Measurements from ENCODE around the gene CRB1.
"Not testable (repeated sequence)": the region's sequence is repeated elsewhere in the genome, so short reads cannot be mapped to it uniquely, and the experiment has no call there.

The CRB1 gene

DNA sequence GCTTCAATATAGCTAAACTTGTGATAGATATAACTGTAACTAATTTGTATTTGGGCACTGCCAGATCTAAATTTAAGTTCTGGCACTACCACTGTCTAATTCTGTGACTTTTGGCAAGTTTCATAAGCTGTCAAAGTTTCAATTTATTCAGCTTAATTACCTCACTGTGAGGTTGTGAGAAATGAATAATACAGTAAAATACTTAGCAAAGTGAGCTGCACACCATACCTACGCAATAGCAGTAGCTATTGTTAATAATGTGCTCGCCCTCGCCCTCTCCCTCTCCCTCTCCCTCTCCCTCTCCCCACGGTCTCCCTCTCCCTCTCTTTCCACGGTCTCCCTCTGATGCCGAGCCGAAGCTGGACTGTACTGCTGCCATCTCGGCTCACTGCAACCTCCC is 136.7 kb downstream of the CRB1 start:
- DNase-seq: not testable (repeated sequence)

DNA sequence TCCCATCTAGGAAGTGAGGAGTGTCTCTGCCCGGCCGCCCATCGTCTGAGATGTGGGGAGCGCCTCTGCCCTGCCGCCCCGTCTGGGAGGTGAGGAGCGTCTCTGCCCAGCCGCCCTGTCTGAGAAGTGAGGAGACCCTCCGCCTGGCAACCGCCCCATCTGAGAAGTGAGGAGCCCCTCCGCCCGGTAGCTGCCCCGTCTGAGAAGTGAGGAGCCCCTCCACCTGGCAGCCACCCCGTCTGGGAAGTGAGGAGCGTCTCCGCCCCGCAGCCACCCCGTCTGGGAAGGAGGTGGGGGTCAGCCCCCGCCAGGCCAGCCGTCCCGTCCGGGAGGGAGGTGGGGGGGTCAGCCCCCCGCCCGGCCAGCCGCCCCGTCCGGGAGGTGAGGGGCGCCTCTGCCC is 137.6 kb downstream of the CRB1 start:
- DNase-seq: not testable (repeated sequence)

DNA sequence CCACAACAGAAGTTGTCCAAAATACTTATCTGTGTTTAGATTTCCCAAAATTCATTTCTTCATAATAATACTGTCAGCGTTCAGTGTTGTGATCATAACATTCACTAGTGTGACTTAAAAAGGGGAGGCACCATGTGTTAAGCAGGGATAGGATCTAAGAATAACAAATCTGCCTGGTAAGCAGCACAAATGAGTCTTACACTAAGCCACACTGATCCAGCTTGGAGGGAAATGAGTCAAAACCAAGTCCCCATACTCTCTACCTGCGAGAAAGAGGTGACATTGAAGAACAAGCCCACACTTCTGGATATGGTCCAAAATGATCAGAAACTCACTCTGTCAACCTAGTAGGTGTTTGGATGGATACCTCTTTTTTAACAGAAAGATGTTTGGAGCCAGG is 145.5 kb downstream of the CRB1 start:
- DNase-seq: no peak

DNA sequence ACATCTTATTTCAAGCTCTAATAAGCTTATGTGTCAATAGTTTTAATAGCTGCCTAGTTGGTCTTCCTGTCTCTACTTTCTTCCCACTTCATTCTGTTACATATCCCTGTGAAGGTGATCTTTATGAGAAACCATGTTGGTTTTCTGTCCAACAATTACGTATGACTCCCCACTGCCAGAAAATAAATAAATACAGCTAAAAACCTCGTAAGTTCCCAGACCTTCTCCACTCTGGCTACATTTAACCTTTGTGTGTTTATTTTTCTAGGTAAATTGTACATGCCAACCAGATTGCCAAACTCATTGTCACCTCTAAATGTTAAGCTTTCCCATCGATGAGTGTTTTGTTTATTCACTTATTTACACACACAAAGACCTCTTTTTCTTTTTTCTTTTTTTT is 147.2 kb downstream of the CRB1 start:
- no peak for DNase-seq

DNA sequence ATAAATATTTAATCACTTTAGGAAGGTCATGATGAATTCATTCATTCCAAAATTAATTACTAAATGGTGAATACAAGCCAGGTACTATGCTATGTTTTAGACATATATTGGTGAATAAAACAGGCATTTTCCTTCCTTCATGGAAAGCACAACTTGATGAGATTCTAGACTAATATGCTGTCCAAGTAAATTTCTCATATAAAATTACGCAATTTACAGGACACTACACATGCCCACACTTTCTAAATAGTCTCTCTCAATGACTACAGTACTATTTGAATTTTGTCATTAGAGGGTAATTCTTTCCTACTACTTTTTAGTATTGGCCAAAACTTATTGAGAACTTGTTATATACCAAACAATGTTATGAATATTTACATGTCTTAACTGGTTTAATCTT is 150.6 kb downstream of the CRB1 start:
- DNase-seq: no peak

DNA sequence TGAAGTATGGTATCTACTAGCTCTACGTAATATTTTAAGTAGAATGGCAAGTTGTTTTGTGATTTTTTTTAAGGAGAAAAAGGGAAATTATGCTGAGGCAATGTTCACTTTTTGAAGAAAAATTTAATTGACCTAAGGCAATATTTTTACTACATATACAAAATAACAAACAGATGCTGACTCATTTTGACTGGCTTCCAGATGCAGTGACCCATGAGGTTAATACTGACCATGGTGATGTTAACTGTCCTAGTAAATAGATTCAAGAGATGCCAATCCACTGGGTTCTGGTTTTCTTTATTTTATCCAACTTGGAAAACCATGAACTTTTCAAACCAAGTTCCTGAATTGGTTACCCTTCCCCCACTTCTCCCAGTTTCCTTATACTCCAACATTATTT is 154.9 kb downstream of the CRB1 start:
- no peak for DNase-seq

DNA sequence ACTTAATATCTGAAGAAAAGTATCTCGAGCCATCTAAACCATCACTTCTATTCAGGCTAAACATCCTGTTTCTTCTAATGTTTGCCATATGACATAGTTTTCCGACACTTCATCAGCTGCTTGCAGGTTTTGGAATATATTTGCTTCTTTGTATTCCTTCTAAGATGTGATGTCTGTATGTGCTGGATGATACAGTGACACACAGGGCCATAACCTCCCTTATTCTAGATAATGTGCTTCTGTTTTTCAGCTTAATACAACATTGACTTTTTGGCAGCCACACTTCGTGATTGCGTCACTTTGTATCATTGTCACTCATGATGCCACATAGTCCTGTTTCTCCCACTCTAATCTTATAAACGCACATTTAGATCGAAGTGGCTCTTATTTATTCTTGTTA is 156.3 kb downstream of the CRB1 start:
- DNase-seq: no peak

DNA sequence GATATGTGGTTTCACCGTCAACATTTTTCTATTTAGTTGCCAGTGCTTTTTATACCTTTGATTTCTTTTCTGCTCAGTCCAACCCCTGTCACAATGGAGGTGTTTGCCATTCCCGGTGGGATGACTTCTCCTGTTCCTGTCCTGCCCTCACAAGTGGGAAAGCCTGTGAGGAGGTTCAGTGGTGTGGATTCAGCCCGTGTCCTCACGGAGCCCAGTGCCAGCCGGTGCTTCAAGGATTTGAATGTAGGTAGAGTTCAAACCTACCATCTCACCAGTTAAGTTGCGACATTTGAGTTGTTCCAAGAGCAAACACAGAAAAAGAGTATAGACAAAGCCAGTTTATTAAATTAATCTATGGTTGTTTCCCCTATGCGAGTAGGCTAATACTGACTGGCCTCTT is 161.3 kb downstream of the CRB1 start:
- no peak for DNase-seq

DNA sequence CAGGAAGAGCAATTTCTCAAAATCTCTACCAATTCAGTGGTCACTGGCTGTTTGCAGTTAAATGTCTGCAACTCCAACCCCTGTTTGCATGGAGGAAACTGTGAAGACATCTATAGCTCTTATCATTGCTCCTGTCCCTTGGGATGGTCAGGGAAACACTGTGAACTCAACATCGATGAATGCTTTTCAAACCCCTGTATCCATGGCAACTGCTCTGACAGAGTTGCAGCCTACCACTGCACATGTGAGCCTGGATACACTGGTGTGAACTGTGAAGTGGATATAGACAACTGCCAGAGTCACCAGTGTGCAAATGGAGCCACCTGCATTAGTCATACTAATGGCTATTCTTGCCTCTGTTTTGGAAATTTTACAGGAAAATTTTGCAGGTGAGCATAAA is 167.2 kb downstream of the CRB1 start:
- no peak for DNase-seq

DNA sequence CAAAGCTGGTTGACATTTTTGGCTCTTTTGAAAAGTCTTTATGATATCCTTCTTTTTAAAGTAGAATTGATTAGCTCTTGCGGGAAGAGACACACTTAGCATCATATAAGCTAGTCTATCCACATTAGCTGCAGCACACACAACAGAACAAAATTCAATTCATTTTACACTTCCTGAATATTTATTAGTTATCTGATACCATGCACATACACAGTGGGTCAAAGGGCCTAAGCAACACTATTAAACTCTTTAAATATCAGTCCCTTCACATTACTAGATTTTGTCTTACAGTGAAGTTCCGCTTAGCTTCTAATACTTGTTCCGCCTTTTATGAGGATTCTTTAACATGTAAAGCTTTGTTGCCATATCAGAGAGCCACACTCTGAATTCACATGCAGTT is 169.5 kb downstream of the CRB1 start:
- no peak for DNase-seq

DNA sequence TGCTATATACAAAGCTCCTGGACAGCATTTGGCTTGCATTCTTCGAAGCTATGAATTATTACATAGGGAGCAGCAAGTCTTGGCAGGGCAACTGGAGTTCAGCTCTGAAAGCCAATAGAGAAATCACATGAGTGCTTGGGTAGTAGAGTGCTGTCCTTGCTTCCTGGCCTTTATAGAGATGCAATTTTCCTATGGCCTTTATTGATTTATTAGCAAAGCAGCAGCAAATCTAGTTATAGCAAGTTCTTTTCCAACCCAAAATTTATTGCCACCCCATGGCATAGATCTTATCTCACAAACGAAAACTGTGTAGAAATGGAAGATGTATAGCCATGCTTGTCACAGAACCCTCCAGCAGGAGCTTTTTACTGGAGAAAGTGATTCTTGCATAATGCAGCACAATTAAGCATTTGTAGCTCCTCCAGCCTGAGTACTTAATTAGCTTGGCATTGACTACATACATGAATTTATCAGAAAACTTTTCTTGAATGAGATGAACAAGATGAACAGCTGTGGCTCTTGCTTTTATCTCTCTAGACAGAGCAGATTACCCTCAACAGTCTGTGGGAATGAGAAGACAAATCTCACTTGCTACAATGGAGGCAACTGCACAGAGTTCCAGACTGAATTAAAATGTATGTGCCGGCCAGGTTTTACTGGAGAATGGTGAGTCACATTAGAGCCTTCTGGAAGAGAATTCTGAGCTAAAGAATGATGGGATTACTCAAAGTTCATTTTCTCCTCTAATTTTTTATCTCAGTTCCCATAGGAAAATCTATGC is 170.1 kb downstream of the CRB1 start:
- DNase-seq: no peak

DNA sequence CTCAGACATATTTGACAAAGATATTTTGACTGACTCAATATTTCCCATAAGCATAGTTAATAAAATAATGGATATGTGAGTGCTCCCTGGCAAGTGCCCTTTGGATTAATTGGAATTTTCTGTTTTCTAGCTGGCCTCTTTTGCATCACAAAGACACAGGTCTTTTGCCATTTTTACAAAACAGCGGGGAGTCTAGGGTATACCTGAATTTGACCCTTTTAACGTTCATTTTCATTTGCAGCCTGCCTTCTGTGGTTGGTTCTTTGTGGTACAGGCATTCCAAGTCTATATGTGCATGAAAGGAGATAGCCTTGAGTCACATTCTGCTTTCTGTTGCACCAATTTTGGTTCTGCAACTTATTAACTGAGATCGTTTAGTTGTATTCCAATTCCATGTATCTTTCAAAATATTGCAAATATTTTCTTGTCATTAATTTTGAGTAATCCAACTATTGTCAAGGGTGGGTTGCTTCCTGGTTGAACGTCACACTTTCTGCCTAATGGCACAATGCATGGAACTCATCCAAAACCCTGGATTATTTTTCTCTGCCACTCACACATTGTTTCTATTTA is 171.7 kb downstream of the CRB1 start:
- no peak for DNase-seq

DNA sequence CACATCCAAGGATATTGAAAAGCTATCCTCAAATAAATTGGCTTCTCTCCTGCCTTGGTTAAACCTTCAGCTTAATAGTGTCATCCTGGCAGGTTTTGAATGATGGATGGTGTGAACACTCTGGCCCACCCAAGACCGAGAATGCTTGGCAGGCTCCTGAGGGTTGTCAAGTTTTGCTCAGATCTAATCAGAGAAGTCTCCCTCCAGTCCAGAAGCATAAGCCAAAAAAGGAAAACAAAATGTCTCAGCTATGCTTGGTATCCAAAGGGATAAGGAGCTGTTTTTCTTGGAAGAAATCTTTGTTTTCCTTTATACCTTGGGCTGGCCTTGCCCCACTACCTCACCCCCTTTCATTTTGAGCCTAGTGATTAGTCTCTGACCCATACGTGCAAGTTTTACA is 172.7 kb downstream of the CRB1 start:
- no peak for DNase-seq

DNA sequence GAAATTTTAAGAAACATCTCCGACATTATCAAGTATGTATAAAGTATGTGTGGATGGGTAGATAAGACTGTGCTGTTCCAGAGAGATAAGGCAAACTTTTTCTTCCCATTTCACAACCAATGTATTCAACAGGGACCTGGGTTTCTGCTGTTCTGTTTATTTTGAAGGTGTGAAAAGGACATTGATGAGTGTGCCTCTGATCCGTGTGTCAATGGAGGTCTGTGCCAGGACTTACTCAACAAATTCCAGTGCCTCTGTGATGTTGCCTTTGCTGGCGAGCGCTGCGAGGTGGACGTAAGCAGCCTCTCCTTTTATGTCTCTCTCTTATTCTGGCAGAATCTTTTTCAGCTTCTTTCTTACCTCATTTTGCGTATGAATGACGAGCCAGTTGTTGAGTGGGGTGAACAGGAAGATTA is 174.0 kb downstream of the CRB1 start:
- no peak for DNase-seq

DNA sequence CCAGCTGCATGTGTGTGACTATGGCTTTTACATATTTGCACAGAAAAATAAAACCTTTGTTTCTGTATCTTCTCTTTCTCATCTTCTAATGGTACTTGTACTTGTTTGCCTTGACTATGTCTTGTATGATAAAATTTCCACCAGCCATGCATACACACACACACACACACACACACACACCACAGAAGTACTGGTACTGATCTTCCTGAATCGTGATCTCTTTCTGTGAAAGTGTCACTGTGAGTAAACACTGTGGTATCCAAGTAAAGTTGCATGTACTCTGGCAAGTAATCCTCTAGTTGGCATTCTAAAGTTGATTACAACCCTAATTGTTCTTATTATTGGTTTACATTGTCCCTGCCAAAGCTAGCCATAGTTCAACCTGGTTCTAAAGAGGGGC is 176.7 kb downstream of the CRB1 start:
- DNase-seq: no peak

DNA sequence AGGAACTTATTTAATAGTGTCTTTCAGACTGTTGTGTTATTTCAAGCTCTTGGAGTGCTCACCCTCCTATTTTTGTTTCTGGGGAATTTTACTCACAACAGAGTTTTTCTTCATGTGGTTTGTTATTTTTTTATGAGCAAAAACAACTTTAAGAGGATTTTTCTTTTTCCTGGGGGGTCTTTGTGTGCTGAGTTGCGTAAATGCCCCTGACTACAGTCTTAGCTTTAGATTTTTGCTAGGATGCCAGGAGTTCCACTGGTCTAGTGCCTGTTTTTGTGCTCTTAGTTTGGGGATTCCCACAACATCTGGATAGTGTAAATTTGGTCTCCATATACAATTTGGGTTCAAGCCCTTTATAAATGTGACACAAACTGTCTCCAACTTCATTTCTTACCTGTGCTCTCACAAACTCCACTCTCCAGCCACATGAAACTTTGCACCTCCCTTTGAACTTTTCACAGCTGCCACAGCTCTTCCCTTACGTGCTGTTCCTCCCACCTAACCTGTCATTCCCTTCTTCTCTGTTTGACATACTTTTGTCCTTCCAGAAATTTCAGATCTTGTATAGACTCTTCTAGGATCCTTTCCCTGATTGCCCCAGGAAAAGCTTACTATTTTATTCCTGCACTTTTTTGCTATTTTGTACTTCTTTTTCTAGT is 180.2 kb downstream of the CRB1 start:
- no peak for DNase-seq

DNA sequence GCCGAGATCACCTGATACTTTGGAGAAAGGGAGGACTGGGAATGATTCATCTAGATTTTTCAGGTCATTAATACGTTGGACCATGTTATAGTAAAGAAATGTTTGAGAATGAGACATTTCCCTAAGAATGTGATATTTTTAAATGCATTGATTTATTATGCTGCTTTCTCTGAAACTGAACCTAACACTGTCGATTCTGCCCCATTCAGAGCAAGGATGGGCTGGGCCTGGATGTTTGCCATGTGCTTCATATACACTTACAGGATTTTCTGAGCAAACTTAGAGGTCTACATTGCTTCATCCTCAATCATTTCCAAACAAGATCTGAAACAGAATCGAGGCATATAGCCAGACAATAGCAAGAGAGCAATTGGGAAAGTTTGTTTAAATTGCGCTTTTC is 183.3 kb downstream of the CRB1 start:
- no peak for DNase-seq

DNA sequence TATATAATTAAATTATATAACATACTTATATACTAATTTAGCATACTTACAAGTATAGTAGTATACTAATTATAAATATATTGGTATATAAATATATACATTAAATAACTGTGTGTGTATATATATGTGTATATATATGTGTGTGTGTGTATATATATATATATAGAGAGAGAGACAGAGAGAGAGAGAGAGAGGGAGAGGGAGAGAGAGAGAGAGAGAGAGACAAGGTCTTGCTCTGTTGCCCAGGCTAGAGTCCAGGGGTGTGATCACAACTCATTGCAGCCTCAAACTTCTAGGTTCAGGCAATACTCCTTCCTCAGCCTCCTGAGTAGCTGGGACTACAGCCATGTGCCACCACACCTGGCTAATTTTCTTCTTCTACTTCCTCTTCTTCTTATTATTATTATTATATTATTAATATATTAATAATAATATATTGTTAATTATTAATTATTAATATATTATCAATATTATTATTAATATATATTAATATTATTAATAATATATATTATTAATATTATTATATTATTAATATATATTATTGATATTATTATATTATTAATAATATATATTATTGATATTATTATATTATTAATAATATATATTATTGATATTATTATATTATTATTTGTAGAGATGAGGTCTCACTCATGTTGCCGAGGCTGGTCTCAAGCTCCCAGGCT is 185.5 kb downstream of the CRB1 start:
- no peak for DNase-seq

DNA sequence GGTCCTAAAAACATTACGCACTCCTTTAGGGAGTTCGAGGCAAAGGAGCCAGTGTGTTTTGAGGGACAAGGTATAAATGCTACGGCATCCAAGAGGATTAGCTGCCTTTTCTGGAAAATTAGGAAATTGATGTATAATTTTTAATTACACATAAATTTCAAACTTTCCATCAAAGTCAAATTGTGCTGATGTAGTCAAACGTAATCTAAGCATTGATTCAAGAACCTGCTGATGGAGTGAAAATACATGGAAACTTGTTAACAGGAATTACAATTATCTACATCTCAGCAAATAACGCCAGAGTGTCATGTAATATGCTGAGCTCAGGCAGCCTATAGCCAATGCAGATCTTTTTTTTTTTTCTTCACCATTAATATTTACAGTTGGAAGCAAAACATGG is 194.5 kb downstream of the CRB1 start:
- DNase-seq: no peak

DNA sequence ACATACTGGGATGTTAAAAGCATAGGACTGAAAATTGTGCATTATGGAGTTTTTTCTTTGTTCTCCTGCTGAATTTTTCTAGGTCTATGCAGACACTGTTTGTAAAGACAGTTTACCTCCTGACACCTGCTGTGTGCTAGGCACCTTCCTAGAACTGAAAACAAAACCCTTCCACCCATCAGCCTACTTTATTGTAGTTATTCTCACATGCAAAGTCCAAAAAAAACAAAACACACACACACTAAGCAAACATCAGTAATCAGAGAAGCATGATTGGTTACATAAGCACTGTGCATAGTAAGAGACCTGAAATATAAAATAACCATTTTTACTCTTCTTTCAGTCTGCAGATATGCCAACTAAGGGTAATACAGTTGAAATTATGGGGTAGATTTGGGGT is 195.1 kb downstream of the CRB1 start:
- DNase-seq: no peak

DNA sequence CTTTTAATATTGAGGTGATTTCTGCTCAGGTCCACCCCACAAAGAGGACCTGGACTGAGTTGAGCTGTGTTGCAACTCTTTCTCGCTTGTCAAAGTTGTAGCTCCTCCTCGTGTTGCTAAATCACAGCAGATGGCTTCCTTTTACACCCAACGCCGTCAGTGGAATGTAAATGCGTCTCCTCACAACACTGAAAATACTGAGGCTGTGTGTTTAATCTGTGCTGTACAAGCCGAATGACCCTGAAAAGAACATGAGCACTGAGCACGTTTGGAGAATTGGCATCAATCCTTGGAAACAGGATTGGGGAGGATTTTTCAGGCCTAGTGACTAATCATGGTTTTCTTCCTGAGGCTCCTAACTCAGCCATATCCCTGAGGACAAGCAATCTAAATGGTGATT is 196.0 kb downstream of the CRB1 start:
- no peak for DNase-seq

DNA sequence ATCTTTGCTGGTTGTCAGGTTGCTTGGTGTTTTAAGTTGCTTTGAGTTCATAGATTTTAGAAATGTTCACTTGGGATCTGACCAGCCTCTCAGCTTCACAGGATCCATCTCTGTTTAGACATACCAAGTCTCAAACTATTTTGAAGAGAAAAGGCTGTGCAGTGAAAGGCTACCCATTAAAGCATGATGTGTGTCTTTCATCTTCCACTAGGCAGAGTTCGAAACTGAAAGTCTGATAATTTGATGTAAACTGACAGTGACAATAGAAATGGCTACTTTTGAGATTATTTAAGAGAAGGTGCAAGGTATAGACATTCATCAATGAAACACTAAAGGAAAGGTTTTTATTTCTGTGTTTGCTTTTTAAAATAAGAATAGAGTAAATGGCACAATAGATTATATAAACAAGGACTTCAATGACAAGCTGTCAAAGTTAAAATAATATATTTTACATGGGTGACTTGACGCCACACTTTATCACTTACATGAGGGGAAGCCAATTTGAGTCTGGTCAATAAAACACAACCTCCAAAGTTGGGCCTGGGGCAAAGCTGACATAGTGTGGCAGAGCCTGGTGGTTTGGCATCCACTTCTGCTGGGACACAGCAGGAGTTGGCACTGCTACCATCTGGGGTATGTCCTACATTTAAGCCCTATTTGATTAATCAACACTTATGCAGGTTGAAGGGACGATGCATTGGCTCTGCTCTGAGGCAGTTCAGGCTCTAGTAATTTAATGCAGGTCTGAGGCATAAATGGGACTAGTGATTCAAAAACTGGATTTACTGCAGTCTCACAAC is 197.7 kb downstream of the CRB1 start:
- no peak for DNase-seq

DNA sequence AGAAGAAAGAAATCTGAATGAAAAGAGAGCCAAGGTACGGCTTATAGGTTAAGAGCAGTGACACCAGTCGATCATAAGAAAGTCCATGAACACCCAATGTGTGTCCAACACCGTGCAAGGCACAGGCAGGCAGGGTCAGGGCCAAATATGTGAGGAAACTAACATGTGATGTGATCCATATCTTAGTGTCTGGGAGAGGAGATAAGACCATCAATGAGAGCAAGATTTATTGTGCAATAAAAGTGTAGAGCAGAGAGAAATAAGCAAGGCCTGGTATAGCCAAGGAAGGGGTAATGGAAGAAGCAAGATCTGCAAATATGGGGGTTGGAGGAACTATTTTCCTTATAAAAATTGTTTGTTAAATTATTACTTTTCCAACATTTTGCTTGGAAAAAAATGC is 198.8 kb downstream of the CRB1 start:
- DNase-seq: no peak
